Neural cell (in vitro differentiated cells): Measurements from ENCODE around the gene PTPN7.

Experiments
- EP300 ChIP-seq: fragments of 450-650 bp; conservative IDR thresholded peaks from 2 replicates; pipeline ENCODE4 v1.6.1; 2014; ENCODE audit warnings: antibody characterized with exemption, mild to moderate bottlenecking, moderate library complexity; ENCODE audit not compliant: poor library complexity, severe bottlenecking
- EZH2 ChIP-seq: fragments of 200-600, 300-800 bp; shearing (Covaris generic), sonication (generic); IDR thresholded peaks from 2 replicates; pipeline ENCODE4 v1.6.1; 2014; ENCODE audit warnings: antibody characterized with exemption, low read length, borderline replicate concordance, mild to moderate bottlenecking; ENCODE audit not compliant: insufficient read depth, poor library complexity, severe bottlenecking
- MXI1 ChIP-seq: fragments of 450-650 bp; conservative IDR thresholded peaks from 2 replicates; pipeline ENCODE4 v1.6.1; 2014; ENCODE audit warnings: antibody characterized with exemption, mild to moderate bottlenecking; ENCODE audit not compliant: poor library complexity, severe bottlenecking
- POLR2AphosphoS5 ChIP-seq: IDR thresholded peaks from 2 replicates; pipeline ENCODE4 v1.6.1; 2012
- RAD21 ChIP-seq: fragments of 450-650 bp; conservative IDR thresholded peaks from 2 replicates; pipeline ENCODE4 v1.6.1; 2014; ENCODE audit warnings: antibody characterized with exemption, mild to moderate bottlenecking, moderate library complexity
- SMC3 ChIP-seq: fragments of 450-650 bp; conservative IDR thresholded peaks from 2 replicates; pipeline ENCODE4 v1.6.1; 2014; ENCODE audit warnings: antibody characterized with exemption, mild to moderate bottlenecking, moderate library complexity; ENCODE audit not compliant: poor library complexity
- TF ChIP-seq, protein P1 (sequence below): fragments of 450-650 bp; IDR thresholded peaks from 2 replicates; pipeline ENCODE4 v1.5.1; 2014; ENCODE audit warnings: antibody characterized with exemption, mild to moderate bottlenecking, moderate library complexity; ENCODE audit not compliant: poor library complexity, severe bottlenecking
- TF ChIP-seq, protein P2 (sequence below): IDR thresholded peaks from 2 replicates; pipeline ENCODE4 v1.6.1; 2012; ENCODE audit warnings: borderline replicate concordance

DNA sequence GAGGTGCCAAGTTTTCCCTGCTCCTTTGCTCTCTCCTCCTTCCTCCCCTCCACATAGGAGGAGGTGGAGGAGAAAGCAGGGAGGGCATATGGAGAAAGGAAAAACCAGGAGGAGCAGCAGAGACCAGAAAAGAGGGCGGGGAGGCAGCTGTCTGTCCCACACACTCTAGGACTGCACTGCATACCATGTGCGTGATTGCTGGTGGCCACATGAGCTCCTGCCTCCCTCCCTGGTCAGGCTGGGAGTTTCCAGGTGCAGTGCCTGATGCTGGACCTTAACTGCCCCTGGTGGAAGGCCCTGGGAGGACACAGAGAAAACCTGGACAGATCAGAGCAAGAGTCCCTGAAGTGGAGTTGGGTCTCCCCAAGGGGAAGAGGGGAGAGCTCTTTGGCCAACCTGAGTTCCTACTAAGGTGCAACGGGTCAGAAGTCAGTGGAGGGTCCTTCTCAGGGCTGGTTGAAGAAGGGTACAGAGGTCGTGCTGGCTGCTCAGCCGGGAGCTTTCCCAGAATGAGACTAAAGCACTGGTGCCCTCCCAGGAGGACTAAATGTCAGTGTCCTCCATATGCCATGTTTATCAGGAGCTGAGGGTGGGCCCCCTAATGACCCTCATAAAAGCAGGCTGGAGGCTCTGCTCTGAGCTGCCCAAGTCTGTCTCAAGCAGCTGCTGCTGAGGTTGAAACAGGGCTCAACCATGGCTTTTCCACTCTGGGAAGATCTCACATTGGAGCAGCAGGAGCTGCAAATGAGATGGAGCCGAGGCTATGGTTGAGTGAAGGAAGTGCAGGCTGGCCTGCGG lies 29.7 kb upstream of the PTPN7 start:
- no peak for TF ChIP-seq EP300
- TF ChIP-seq, protein P1, sequence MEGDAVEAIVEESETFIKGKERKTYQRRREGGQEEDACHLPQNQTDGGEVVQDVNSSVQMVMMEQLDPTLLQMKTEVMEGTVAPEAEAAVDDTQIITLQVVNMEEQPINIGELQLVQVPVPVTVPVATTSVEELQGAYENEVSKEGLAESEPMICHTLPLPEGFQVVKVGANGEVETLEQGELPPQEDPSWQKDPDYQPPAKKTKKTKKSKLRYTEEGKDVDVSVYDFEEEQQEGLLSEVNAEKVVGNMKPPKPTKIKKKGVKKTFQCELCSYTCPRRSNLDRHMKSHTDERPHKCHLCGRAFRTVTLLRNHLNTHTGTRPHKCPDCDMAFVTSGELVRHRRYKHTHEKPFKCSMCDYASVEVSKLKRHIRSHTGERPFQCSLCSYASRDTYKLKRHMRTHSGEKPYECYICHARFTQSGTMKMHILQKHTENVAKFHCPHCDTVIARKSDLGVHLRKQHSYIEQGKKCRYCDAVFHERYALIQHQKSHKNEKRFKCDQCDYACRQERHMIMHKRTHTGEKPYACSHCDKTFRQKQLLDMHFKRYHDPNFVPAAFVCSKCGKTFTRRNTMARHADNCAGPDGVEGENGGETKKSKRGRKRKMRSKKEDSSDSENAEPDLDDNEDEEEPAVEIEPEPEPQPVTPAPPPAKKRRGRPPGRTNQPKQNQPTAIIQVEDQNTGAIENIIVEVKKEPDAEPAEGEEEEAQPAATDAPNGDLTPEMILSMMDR, result no peak
- no peak for TF ChIP-seq RAD21
- no peak for TF ChIP-seq POLR2AphosphoS5
- TF ChIP-seq, protein P2, sequence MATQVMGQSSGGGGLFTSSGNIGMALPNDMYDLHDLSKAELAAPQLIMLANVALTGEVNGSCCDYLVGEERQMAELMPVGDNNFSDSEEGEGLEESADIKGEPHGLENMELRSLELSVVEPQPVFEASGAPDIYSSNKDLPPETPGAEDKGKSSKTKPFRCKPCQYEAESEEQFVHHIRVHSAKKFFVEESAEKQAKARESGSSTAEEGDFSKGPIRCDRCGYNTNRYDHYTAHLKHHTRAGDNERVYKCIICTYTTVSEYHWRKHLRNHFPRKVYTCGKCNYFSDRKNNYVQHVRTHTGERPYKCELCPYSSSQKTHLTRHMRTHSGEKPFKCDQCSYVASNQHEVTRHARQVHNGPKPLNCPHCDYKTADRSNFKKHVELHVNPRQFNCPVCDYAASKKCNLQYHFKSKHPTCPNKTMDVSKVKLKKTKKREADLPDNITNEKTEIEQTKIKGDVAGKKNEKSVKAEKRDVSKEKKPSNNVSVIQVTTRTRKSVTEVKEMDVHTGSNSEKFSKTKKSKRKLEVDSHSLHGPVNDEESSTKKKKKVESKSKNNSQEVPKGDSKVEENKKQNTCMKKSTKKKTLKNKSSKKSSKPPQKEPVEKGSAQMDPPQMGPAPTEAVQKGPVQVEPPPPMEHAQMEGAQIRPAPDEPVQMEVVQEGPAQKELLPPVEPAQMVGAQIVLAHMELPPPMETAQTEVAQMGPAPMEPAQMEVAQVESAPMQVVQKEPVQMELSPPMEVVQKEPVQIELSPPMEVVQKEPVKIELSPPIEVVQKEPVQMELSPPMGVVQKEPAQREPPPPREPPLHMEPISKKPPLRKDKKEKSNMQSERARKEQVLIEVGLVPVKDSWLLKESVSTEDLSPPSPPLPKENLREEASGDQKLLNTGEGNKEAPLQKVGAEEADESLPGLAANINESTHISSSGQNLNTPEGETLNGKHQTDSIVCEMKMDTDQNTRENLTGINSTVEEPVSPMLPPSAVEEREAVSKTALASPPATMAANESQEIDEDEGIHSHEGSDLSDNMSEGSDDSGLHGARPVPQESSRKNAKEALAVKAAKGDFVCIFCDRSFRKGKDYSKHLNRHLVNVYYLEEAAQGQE, result no peak
- TF ChIP-seq SMC3, result no peak
- TF ChIP-seq EZH2, result no peak
- no peak for TF ChIP-seq MXI1
